Hippocampal formation (tissue), 2 donors: ENCODE data around the gene DERA.

Source experiments
- DNase-seq, 2 donors: peaks; one replicate each; lab custom pipeline; 2025; lab: John Stamatoyannopoulos, UW

Gene DERA

GRCh38 chr12:16075887-16076286, 164.8 kb downstream of the DERA start:
- no peak for DNase-seq

- DNase-seq: no peak
Observed at GRCh38 chr12:16076557-16076956, 165.4 kb downstream of the DERA start.

DNA sequence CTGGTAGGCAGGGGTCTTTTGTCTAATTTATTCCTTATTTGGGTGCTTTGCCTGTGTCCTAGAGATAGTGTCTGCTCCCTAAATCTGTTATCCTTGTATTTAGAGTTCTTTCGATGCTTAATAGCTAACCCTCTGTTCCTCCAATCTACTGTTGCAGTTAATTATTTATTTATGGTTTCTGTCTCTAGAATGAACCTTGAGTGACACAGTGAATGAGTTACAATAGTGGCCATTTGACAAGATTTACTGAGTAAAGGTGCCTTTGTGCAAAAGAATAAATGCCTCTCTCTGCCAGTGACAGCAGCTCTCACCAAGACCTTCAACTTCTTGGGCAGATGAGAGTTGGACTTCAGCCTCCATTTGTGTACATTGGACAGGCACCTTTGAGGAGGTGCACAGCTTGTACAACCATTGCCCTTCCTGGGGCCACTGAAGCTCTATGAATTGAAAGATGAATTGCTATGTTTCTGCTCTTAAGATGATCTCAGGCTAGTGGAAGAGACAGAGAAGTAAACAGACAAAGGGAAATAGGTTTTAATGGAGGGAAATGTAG, 165.9 kb downstream of the DERA start:
- DNase-seq: no peak

GRCh38 chr12:16086462-16086861, 175.3 kb downstream of the DERA start:
- no peak for DNase-seq

DNA sequence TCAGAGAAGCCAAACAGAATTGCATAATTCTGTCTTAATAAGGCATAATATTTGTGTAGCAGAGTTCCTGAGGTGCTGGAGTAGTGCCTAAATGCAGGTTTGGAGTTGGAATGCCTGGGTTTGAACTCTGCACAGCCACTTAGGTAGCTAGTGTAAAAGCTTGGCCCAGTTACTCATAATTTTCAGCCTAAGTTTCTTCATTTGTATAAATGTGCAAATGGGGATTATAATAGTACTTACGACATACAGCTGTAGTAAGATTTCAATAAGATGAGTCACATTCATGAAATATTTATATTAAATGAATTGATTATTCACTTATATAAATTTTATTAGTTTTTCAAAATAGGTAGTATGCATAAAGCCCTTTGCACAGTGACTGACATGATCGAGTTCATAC, 175.8 kb downstream of the DERA start:
- no peak for DNase-seq
